ENCODE measurements around the gene ZNF579. TPM values are rescaled to one million over a fixed set of nuclear protein-coding genes. Genes with fewer than 3 reads are reported as not detected.

ZNF579 gene
- total and polyA plus RNA-seq, 2 of the 8 experiments (the other 6 are each of a cell fraction or from before 2014, with no cell fraction given) = 10.0 to 18.9 TPM

DNA sequence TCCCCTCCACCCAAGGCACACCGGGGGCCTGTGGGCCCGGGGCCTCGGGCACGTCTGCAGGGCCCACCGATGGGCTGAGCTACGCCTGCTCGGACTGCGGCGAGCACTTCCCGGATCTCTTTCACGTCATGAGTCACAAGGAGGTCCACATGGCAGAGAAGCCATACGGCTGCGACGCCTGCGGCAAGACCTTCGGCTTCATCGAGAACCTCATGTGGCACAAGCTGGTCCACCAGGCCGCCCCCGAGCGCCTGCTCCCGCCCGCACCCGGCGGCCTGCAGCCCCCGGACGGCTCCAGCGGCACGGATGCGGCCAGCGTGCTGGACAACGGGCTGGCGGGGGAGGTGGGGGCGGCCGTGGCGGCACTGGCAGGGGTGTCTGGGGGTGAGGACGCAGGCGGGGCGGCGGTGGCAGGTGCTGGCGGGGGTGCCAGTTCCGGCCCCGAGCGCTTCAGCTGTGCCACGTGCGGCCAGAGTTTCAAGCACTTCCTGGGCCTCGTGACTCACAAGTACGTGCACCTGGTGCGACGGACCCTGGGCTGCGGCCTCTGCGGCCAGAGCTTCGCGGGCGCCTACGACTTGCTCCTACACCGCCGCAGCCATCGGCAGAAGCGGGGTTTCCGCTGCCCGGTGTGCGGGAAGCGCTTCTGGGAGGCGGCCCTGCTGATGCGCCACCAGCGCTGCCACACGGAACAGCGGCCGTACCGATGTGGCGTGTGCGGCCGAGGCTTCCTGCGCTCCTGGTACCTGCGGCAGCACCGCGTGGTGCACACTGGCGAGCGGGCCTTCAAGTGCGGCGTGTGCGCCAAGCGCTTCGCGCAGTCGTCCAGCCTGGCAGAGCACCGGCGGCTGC lies 35.1 kb upstream of the ZNF579 start:
- H3K23me2 ChIP-seq (ENCODE audit: low read depth, low read length) = no peaks in the 10 kb centered on the region
- H4K20me1 ChIP-seq (replicated peaks in 1 of 2; ENCODE audit: control insufficient read depth in 1 of 2, insufficient read depth in 2 of 2, low read length in 2 of 2) = peaks cover 6 to 17% of the 10 kb centered on the region in 2 experiments
- H3K9ac ChIP-seq (replicated peaks in 1 of 4; ENCODE audit: extremely low read depth in 1 of 4, low read depth in 3 of 4, low read length in 3 of 4) = no peak overlapping the region
- no peak for DNase-seq (ENCODE audit: low read depth in 1 of 2, low spot score in 2 of 2)
- H2BK12ac ChIP-seq (ENCODE audit: low read depth, low read length) = no peak overlapping the region
- no peak overlapping the region for H3K14ac ChIP-seq (ENCODE audit: insufficient read length)
- no peak overlapping the region for H4K5ac ChIP-seq (ENCODE audit: insufficient read length, low read depth, low read length)
- ChIA-PET POLR2A (ENCODE audit: partially characterized antibody) (interaction anchor here (0.8 to 3.2 kb wide), 8 partner anchors 9 to 121 kb away, joined by 3 to 12 read pairs (median 3); partner anchors contain the start of genes FIZ1, ZNF580, ZNF784 and ZNF865), CTCF (ENCODE audit: partially characterized antibody) (interaction anchor here (0.5 to 1.1 kb wide), 2 partner anchors 10 to 354 kb away, joined by 3 to 4 read pairs; partner anchors contain the start of gene ZNF865)
- no peak overlapping the region for H2BK15ac ChIP-seq (ENCODE audit: low read length)
- H3K9me3 ChIP-seq (ENCODE audit: insufficient read depth in 2 of 2, low read depth in 1 of 2, low read length in 1 of 2) = no peaks in the 10 kb centered on the region; a peak in 1 of 4 replicates
- no peaks in the 10 kb centered on the region for H3K4me1 ChIP-seq (replicated peaks in 1 of 4; ENCODE audit: control insufficient read depth in 3 of 4, insufficient read depth in 4 of 4, low read length in 3 of 4)
- no peak overlapping the region for H3K4me3 ChIP-seq (ENCODE audit: extremely low read depth in 1 of 4, insufficient read depth in 2 of 4, low read depth in 3 of 4, low read length in 4 of 4)
- H3K27ac ChIP-seq (ENCODE audit: low read depth, low read length) = no peak overlapping the region
- no peak overlapping the region for H2BK20ac ChIP-seq (ENCODE audit: low read length)
- H3K79me1 ChIP-seq (ENCODE audit: low read depth, low read length) = no peaks in the 10 kb centered on the region; the same call in 1 of the 2 replicates
- H3K18ac ChIP-seq (ENCODE audit: extremely low read depth, low read length) = no peak overlapping the region
- no peak overlapping the region; the same call in 1 of the 2 replicates for H4K8ac ChIP-seq (ENCODE audit: extremely low read depth, insufficient read depth, low read length)
- H3K4me2 ChIP-seq (ENCODE audit: insufficient read depth in 1 of 2, low read depth in 2 of 2, low read length in 2 of 2) = no peak overlapping the region
- no peak overlapping the region for H3K23ac ChIP-seq (ENCODE audit: insufficient read length)
- no peak overlapping the region for H3K4ac ChIP-seq (replicated peaks; ENCODE audit: insufficient read length, low read depth, low read length)
- peaks cover 0 to 33% (median 2%) of the 10 kb centered on the region in 4 experiments; a peak in 6 of 8 replicates for H3K36me3 ChIP-seq (ENCODE audit: control insufficient read depth in 2 of 4, insufficient read depth in 4 of 4, low read length in 3 of 4)
- H2BK5ac ChIP-seq (ENCODE audit: low read depth, low read length) = no peak overlapping the region
- 97% methylated on average over 52 of the region's 88 CpGs; no CpG with 5 or more reads in 1 of the 2 experiments for WGBS, 2 experiments (ENCODE audit: extremely low coverage in 1 of 2, insufficient coverage in 1 of 2, insufficient read length in 1 of 2, insufficient replicate concordance in 2 of 2, low coverage in 1 of 2, low lambda C conversion rate in 2 of 2, missing lambda C conversion rate in 1 of 2)
- no peaks in the 10 kb centered on the region for H3K79me2 ChIP-seq (ENCODE audit: control insufficient read depth in 1 of 2, insufficient read depth in 2 of 2, low read length in 2 of 2)
- H2AK5ac ChIP-seq (ENCODE audit: low read depth, low read length) = no peak overlapping the region
- no peak overlapping the region for H2AFZ ChIP-seq (ENCODE audit: low read length)
- no peak overlapping the region for H2BK120ac ChIP-seq (replicated peaks; ENCODE audit: low read depth, low read length)
- no peak overlapping the region for H3K56ac ChIP-seq (replicated peaks; ENCODE audit: insufficient read length, low read depth, low read length)
- H3K27me3 ChIP-seq (replicated peaks in 1 of 4; ENCODE audit: control insufficient read depth in 3 of 4, extremely low read depth in 1 of 4, insufficient read depth in 3 of 4, low read length in 3 of 4) = peaks cover 0 to 2% (median 0%) of the 10 kb centered on the region in 4 experiments; a peak in 1 of 7 replicates
- no peak for FAIRE-seq
- no peak overlapping the region for H4K91ac ChIP-seq (replicated peaks; ENCODE audit: insufficient read length, low read length)
- TF ChIP-seq, protein P1, sequence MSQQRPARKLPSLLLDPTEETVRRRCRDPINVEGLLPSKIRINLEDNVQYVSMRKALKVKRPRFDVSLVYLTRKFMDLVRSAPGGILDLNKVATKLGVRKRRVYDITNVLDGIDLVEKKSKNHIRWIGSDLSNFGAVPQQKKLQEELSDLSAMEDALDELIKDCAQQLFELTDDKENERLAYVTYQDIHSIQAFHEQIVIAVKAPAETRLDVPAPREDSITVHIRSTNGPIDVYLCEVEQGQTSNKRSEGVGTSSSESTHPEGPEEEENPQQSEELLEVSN (IDR thresholded peaks at IDR 0.05) = no peak
- TF ChIP-seq SP2 (IDR thresholded peaks at IDR 0.05; ENCODE audit: low read length) (no peak), POLR2A (IDR thresholded peaks at IDR 0.05; ENCODE audit: control extremely low read depth in 1 of 2, low read depth in 2 of 2, low read length in 2 of 2) (no peak), TBP (IDR thresholded peaks at IDR 0.05; ENCODE audit: low read depth, low read length) (no peak), TAF7 (optimal IDR thresholded peaks at IDR 0.05; ENCODE audit: borderline replicate concordance, low read depth, low read length) (no peak), SP4 (IDR thresholded peaks at IDR 0.05; ENCODE audit: low read length) (no peak), EZH2 (IDR thresholded peaks at IDR 0.05; ENCODE audit: low read depth, low read length, severe bottlenecking) (no peak)
- TF ChIP-seq, protein P2, sequence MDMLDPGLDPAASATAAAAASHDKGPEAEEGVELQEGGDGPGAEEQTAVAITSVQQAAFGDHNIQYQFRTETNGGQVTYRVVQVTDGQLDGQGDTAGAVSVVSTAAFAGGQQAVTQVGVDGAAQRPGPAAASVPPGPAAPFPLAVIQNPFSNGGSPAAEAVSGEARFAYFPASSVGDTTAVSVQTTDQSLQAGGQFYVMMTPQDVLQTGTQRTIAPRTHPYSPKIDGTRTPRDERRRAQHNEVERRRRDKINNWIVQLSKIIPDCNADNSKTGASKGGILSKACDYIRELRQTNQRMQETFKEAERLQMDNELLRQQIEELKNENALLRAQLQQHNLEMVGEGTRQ (IDR thresholded peaks at IDR 0.05; ENCODE audit: low read length) = no peak
- TF ChIP-seq, protein P3, sequence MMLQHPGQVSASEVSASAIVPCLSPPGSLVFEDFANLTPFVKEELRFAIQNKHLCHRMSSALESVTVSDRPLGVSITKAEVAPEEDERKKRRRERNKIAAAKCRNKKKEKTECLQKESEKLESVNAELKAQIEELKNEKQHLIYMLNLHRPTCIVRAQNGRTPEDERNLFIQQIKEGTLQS (IDR thresholded peaks at IDR 0.05; ENCODE audit: insufficient read depth, low read depth, low read length) = no peak

Data from H1 (cell line).